ENCODE measurements around the gene MIDN.

The MIDN gene

GRCh38 chr19:1220976-1221903 lies 27.1 kb upstream of the MIDN start:
- no peak for DNase-seq (ENCODE audit: low read depth)

GRCh38 chr19:1221904-1222255 lies 26.5 kb upstream of the MIDN start:
- no peak for DNase-seq (ENCODE audit: low read depth)

- DNase-seq (ENCODE audit: low read depth): no peak
These were observed 26.0 kb upstream of the MIDN start for GRCh38 chr19:1222394-1222793.

DNA sequence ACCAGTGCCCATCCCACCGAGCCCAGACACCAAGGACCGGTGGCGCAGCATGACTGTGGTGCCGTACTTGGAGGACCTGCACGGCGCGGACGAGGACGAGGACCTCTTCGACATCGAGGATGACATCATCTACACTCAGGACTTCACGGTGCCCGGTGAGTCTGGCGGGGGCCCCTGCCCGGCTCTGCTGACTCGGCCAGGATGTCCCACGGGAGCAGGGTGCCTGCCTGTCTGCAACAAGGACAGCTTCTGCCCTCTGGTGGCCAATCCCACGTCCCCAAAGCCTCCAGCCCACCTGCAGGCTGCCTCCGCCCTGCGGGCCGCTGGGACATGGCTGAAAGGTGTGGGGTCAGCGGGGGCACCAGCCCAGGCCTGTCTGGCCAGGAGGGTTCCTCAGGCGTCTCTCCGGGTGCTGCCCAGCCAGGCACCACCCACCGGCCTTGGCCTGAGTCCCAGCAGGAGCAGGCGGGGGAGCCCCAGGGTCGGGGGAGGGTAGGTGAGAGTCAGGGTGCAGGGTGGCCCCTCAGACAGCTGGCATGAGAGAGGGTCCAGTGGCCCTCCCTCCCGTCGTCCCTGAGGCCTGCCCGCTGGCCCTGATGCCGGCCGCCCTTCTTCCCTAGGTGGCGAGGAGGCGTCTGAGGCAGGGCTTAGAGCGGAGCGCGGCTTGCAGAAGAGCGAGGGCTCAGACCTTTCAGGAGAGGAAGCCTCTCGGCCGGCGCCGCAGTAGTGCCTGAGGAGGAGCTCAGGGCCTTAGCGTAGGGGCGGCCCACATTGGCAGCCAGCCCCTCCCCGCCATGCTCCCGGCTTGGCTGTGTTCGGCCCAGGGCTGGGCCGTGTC lies 25.1 kb upstream of the MIDN start:
- DNase-seq (ENCODE audit: low read depth): no peak

DNA sequence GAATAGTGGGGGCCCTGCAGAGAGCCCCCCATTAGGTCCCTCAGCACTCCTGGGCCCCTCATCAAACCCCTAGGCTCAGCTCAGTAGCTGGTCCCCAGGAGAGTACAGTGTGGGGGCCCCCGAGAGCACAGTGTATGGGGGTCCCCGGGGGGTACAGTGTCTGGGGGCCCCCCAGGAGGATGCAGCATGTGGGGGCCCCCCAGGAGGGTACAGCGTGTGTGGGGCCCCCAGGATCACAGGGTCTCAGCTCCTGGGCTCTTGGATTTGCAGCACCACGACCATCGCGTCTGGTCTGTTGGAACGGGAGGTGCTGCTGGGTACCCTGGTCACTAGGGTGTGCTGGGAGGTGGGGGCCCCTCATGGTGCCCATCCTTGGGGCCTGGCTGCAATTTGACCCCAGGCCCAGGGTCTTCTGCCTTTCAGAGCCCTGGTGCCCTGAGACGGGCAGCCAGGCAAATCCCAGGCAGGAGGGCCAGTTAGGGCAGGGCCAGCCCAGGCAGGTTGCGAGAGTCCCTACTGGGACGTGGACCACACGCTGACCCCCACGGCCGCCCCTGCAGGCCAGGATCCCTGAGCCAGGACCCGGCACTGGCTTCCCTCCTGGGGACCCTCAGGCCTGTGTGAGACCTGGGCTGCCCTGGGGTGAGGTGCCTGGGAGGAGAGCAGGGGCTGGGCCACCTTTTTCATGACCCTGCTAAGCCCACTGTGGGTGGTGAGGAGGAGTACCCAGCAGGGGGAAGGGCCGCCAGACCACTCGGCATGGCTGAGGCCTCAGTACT lies 24.1 kb upstream of the MIDN start:
- no peak for DNase-seq (ENCODE audit: low read depth)

GRCh38 chr19:1224847-1225246 lies 23.5 kb upstream of the MIDN start:
- DNase-seq (ENCODE audit: low read depth): no peak

GRCh38 chr19:1225440-1226226 lies 22.8 kb upstream of the MIDN start:
- DNase-seq (ENCODE audit: low read depth): no peak

DNA sequence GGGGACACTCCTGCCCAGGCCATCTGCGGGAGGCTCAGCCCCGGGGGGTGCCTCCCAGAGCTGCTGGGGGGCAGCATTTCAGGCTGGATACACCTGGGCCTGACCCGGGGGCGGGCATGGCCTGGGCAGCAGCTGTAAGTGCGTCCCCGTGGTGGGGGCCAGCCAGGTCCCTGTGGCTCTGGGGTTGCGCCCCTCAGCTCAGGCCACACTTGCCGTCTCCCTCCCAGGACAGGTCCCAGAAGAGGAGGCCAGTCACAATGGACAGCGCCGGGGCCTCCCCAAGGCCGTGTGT lies 22.2 kb upstream of the MIDN start:
- DNase-seq (ENCODE audit: low read depth): no peak

DNA sequence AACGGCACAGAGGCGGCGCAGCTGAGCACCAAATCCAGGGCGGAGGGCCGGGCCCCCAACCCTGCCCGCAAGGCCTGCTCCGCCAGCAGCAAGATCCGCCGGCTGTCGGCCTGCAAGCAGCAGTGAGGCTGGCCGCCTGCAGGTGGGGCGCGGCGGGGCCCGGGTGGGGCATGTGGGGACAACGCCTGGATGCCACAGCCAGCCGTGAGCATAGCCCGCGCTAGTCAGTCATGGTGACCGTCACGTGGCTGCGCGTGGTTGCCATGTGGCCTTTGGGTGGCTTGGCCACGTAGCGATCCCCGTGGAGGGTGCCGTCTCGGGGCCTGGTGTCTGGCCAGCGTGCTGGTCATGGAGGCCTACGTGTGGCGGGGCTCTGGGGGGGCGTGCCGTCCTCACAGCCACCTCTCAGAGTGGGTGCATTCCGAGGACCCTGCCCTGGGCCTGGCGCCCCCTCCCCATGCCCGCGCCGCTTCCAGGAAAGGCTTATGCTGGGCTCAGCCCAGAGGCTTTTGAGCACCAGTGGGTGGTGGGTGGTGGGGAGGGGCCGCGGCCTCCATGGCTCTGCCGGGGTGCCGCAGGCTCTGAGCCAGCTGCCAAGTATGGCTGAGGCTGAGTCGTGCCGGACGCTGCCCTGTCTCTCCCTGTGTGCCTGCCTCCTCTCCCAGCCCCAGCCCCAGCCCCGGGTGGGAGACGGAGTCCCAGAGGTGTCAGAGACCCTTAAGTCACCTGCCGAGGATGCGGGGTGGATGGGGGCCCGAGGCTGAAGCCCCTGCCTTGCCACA lies 21.7 kb upstream of the MIDN start:
- DNase-seq (ENCODE audit: low read depth): no peak

GRCh38 chr19:1227304-1228054 lies 20.9 kb upstream of the MIDN start:
- DNase-seq (ENCODE audit: low read depth): no peak

DNA sequence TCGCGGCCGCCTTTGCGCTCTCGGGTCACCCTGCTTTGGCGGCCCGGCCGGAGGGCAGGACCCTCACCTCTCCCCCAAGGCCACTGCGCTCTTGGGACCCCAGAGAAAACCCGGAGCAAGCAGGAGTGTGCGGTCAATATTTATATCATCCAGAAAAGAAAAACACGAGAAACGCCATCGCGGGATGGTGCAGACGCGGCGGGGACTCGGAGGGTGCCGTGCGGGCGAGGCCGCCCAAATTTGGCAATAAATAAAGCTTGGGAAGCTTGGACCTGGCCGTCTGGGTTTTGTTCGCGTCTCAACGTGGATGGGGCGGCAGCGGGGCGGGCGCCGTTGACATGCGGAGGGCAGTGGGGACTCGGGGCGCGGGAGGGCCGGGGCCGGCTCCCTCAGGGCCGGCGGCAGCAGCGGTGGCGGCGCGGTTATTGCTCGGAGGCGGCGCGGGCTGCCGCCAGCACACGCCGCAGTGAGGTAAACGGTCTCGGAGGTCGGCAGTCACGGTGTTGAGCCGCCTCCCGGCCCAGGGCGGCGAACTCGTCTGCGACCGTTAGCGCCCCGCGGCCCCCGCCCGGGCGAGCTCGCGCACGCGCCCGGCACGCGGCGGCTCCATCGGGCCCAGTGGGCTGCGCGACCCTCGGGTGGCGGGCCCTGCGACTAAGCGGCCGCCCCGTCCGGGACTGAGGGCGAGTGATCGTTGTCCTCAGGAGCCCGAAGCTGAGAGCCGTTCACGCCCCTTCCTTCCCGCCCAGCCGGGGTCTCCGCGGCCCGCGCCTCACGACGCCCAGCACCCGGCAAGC lies 20.0 kb upstream of the MIDN start:
- DNase-seq (ENCODE audit: low read depth): no peak

- no peak for DNase-seq (ENCODE audit: low read depth)
These were observed 19.1 kb upstream of the MIDN start for GRCh38 chr19:1229056-1229923.

DNA sequence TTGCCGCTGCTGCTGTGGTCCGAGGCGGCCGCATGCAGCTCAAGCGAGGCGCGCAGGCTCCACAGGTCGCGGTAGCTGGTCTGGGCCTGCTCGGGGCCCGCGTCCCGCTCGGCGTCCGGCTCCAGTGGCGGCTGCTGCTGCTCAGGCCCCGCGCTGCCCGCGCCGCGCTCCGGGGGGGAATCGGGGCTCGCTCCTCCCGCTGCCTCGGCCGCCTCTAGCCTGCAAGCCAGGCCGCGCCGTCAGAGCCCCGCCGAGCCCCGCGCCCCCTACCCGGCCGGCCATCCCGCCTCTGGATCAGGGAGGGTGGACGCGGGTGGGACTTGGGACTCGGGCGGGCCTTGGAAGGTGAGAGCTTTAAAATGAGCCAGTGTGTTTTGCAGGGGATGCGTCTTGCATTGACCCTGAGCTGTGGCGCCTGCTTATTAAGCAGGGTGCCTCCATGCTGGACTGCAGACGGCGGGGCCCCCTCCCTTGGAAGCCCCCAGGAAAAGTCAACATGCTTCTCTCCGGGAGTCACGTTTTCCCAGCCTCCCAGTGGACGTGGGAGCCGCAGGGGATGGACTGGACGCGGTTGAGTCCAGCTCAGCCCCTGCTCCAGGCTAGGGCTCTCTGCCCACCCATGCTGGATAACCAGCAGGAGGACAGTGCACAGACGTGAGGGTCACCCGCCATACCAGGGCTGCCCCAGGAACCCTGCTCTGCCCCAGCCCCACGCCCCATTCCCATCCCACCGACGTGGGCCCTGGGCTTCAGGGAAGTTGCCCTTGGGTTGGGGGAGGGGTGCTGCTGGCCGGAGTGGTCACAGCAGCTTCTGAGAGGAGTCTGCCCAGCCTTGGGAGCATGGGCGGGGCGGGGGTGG lies 18.2 kb upstream of the MIDN start:
- no peak for DNase-seq (ENCODE audit: low read depth)

DNA sequence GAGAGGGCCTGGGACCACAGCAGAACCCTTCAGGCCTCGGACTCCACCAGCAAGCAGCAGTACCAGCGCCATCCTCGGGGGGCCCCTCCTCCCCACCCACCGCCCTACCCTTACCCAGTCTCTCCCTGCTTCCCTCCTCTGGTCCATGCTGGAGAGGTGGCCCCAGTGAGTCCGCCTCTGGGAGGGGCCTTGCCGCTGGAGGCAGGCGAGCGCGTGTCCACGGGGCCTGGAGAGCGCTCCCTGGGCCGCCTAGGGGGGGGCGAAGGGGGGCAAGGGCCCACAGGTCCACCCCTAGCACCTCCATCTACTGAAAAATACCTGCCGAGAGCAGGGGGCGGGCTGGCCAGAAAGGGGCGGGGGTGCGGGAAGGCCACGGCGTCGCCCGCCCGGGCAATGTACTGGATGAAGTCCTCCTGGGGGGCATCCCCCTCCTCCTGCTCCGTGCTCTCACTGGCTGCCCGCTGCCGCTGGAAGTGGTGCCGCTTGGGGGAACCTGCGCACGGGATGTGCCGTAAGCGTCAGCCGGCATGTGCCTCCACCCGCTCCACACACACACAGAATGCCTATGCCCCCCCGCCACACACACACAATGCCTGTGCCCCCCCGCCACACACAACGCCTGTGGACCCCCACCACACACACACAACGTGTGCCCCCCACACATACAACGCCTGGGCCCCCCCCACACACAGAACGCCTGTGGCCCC lies 17.4 kb upstream of the MIDN start:
- DNase-seq (ENCODE audit: low read depth): no peak

DNA sequence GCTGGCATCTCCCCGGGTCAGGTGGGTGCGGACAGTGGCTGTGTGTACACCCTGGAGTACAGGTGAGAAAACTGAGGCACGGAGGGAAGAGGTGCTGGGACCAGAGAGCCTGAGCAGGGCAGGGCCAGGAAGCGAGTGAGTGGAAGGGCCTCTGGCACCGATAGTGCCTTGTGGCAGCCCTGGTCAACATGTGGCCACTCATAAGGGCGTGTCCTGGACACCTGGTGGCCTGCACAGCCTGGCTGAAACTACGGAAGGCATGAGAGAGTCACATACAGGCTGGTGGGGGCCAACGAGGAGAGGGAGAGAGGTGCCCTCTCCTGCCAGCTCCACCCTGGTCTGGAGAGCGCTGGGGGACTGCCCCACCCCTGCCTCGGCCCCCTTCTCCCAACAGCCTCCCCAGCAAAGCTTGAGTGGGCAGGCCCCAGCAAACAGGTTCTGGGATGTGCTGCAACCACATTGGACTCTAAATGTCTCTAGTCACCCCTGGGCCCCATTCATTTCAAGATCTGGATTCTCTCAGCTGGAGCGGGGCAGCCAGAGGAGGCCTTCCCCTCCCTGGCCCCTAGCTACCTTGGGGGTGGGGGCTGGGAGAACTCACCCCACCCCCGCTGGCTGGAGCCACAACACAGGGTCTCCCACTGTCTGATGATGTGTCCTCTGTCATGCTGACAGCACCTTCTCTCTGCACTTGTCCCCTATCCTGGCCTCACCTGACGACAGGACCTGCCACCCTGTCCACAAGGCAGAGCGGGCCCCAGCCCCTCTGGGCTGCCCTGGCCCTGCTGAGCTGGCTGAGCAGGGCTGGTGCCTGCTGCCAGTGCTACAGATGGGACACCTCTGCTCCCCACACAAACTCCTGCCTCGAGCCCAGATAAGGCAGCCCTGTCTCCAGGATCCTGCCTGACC lies 16.4 kb upstream of the MIDN start:
- DNase-seq (ENCODE audit: low read depth): no peak

GRCh38 chr19:1232652-1233072 lies 15.7 kb upstream of the MIDN start:
- no peak for DNase-seq (ENCODE audit: low read depth)

All from activated T-helper 1 cell treated with Interleukin-2 at 50 U/mL for 16 hours (primary cell).